Stimulated activated naive B cell treated with anti-CD40 and anti-IgM and Interleukin-4, amounts not matched to agents 10 μg/mL and 1 μg/mL and 100 μg/mL, for 72 hours (primary cell): Measurements from ENCODE around the gene HEG1.

Experiments
- ATAC-seq, 2 donors: fragments of 150-1000 bp; cut with Tn5 transposase; replicated peaks; 2 replicates each; pipeline ENCODE4 v1.10.0; 2021; ENCODE audit warnings: moderate library complexity in 1 of 2
- DNase-seq: peaks from one replicate; pipeline ENCODE4 v3.0.0; 2021
- H3K27ac Mint-ChIP-seq: one replicate; pipeline ENCODE4 v1.8.0; 2022; ENCODE audit warnings: mild to moderate bottlenecking, mixed read lengths
- H3K27me3 Mint-ChIP-seq, 2 donors: one replicate each; pipeline ENCODE4 v1.8.0; 2022; ENCODE audit warnings: mixed read lengths in 2 of 2
- H3K36me3 Mint-ChIP-seq, 2 donors: one replicate each; pipeline ENCODE4 v1.8.0; 2022; ENCODE audit warnings: mixed read lengths in 2 of 2, mild to moderate bottlenecking in 1 of 2
- H3K4me1 Mint-ChIP-seq, 2 donors: one replicate each; pipeline ENCODE4 v1.8.0; 2022; ENCODE audit warnings: mixed read lengths in 2 of 2, mild to moderate bottlenecking in 1 of 2
- H3K4me3 Mint-ChIP-seq, 2 donors: one replicate each; pipeline ENCODE4 v1.8.0; 2022; ENCODE audit warnings: mild to moderate bottlenecking in 2 of 2, mixed read lengths in 2 of 2, moderate library complexity in 1 of 2
- H3K9me3 Mint-ChIP-seq, 2 donors: one replicate each; pipeline ENCODE4 v1.8.0; 2022; ENCODE audit warnings: mixed read lengths in 2 of 2, mild to moderate bottlenecking in 1 of 2

HEG1 gene

GRCh38 chr3:124992041-124992440 is 63.8 kb downstream of the HEG1 start:
- peaks cover 3 to 28% of the 10 kb centered on the region in 2 donors for H3K36me3 Mint-ChIP-seq
- no peak for DNase-seq
- no peaks in the 10 kb centered on the region for H3K9me3 Mint-ChIP-seq
- no peak overlapping the region for H3K27ac Mint-ChIP-seq
- no peak overlapping the region for H3K4me3 Mint-ChIP-seq
- peaks cover 2 to 8% of the 10 kb centered on the region in 2 donors for H3K4me1 Mint-ChIP-seq
- no peaks in the 10 kb centered on the region for H3K27me3 Mint-ChIP-seq
- no peak for ATAC-seq

DNA sequence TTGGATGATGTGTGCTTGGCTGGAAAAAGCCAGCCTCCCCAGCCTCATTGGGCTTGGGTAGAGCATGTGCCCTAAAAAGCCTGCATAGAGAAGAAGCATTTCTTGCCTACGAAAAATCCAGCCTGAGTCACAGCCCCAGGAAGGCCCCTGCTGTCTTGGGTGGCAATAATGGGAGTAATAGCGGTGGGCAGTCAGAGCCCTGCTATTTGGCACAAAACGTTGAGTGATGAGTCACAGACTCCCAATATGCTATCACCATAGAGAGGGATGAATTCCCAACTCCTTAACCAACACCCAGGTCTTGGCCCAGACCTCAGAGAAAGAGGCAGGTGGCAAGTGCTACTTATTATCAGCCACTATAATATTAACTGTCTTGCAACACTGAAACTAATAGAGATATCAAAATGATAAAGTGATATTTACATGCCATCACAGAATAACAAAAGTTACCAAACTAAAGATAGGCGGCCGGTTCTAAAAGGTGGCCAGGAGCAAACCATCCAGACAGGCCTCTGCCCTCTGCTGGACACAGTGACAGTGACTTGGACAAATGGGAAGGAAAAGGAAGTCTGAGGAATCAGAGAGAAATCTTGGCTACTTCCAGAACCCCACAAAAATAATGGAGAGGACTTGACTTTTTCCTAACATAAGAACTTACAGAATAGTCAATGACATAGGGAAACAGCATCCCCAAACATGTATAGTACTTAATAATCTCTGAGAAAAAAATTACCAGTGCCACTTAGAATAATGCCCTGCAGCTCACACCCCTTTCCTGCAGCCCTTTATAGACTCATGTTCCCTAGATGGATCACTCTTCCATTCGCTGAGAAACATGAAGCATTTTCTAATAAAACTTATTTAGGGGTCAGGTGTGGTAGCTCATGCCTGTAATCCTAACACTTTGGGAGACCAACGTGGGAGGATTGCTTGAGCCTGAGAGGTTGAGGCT is 69.3 kb downstream of the HEG1 start:
- ATAC-seq (no peak), DNase-seq (no peak)
- Mint-ChIP-seq H3K27ac (no peak overlapping the region), H3K27me3 (no peaks in the 10 kb centered on the region), H3K4me1 (no peaks in the 10 kb centered on the region), H3K9me3 (no peaks in the 10 kb centered on the region), H3K4me3 (no peak overlapping the region), H3K36me3 (peaks cover 9 to 27% of the 10 kb centered on the region in 2 donors)

DNA sequence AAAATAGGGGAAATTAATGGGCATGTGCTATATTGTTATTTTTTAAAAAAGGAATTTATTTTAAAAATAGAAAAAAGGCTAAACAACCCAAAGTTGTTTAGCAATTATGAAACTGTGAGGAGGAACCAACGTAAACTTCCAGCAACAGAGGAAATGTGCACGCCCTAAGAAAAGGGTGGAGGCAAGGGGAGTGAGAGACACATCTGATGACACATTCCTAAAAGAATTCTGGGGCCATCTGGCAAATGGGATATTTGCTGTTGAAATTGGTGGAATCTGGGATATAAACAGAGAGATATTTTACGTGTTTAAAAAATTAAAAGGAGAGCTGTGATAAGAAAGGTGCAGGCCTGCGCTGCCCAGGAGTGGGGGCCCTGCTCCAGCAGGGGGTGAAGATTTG is 70.4 kb downstream of the HEG1 start:
- DNase-seq (no peak), ATAC-seq (no peak)
- no peak overlapping the region for H3K27ac Mint-ChIP-seq
- no peaks in the 10 kb centered on the region for H3K27me3 Mint-ChIP-seq
- no peaks in the 10 kb centered on the region for H3K4me1 Mint-ChIP-seq
- H3K36me3 Mint-ChIP-seq = peaks cover 9 to 21% of the 10 kb centered on the region in 2 donors
- H3K4me3 Mint-ChIP-seq = no peak overlapping the region
- H3K9me3 Mint-ChIP-seq = no peaks in the 10 kb centered on the region

DNA sequence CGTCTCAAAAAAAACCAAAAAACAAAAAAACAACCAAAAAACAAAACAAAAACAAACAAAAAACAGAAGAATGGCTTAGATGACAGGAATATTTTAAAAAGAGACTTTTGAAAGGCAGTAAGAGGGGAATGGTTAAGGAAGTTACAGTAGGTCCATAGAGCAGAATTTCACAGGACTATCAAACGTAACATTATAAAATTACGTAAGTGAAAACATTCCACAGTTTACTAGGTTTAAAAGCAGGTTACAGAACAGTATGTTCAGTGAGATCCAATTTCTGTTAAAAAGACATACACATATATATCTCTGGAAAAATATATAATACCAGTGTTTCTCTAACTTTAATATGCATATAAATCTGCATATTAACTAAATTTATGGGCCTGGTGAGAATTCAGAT is 71.0 kb downstream of the HEG1 start:
- H3K9me3 Mint-ChIP-seq = no peaks in the 10 kb centered on the region
- no peak overlapping the region for H3K27ac Mint-ChIP-seq
- peaks cover 9 to 17% of the 10 kb centered on the region in 2 donors for H3K36me3 Mint-ChIP-seq
- no peaks in the 10 kb centered on the region for H3K4me1 Mint-ChIP-seq
- no peak for DNase-seq
- no peaks in the 10 kb centered on the region for H3K27me3 Mint-ChIP-seq
- no peak overlapping the region for H3K4me3 Mint-ChIP-seq
- no peak for ATAC-seq

- H3K36me3 Mint-ChIP-seq = peaks cover 7 to 14% of the 10 kb centered on the region in 2 donors
- H3K27ac Mint-ChIP-seq = no peak overlapping the region
- H3K27me3 Mint-ChIP-seq = no peaks in the 10 kb centered on the region
- no peak for DNase-seq
- ATAC-seq = no peak
- no peak overlapping the region for H3K4me3 Mint-ChIP-seq
- H3K4me1 Mint-ChIP-seq = no peaks in the 10 kb centered on the region
- no peaks in the 10 kb centered on the region for H3K9me3 Mint-ChIP-seq
Observed at GRCh38 chr3:124982855-124983254, 72.9 kb downstream of the HEG1 start.

DNA sequence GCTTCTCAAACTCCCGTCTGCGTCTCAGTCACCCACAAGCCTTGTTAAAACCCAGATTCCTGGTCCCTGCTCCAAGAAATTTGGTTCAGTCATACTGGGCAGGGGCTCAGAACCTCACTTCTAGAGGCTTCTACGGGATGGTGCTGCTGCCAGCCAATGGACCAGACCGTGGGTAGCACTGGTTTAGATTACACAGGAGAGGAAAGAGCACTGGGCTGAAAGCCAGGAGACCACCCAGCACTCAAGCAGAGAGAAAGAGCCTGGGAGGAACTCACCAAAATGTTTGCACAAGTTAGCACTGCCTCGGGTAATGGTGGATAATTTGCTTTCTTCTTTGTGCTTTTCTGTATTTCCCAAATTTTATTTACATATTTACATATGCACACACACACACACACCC is 74.3 kb downstream of the HEG1 start:
- no peak for ATAC-seq
- peaks cover 7 to 28% of the 10 kb centered on the region in 2 donors for H3K36me3 Mint-ChIP-seq

GRCh38 chr3:124978627-124979026 is 77.2 kb downstream of the HEG1 start:
- Mint-ChIP-seq H3K9me3 (no peaks in the 10 kb centered on the region), H3K36me3 (peaks cover 3 to 20% of the 10 kb centered on the region in 2 donors), H3K27me3 (no peaks in the 10 kb centered on the region), H3K4me3 (no peak overlapping the region), H3K4me1 (no peaks in the 10 kb centered on the region), H3K27ac (no peak overlapping the region)
- DNase-seq (no peak), ATAC-seq (no peak)

More for the DNA sequence above, 74.3 kb downstream of the HEG1 start:
- Mint-ChIP-seq H3K4me1 (no peaks in the 10 kb centered on the region), H3K27ac (no peak overlapping the region), H3K4me3 (no peak overlapping the region), H3K9me3 (no peaks in the 10 kb centered on the region), H3K27me3 (no peaks in the 10 kb centered on the region)
- no peak for DNase-seq

DNA sequence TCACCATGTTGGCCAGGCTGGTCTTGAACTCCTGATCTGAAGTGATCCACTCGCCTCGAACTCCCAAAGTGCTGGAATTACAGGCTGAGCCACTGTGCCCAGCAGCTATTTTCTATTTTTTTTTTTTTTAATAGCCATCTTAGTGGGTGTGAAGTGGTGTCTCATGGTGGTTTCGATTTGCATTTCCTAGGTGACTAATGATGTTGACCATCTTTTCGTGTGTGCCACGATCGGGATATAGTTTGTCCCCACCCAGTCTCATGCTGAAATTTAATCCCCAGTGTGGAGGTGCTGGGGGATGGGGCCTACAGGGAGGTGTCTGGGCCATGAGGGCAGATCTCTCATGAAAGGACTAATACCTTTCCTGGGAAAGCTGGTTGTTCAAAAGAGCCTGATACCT is 79.4 kb downstream of the HEG1 start:
- ATAC-seq (no peak), DNase-seq (no peak)
- Mint-ChIP-seq H3K27ac (no peak overlapping the region), H3K9me3 (no peaks in the 10 kb centered on the region), H3K36me3 (peaks cover 1 to 17% of the 10 kb centered on the region in 2 donors), H3K4me1 (no peaks in the 10 kb centered on the region), H3K27me3 (no peaks in the 10 kb centered on the region), H3K4me3 (no peak overlapping the region)

GRCh38 chr3:124974691-124975090 is 81.1 kb downstream of the HEG1 start:
- DNase-seq (no peak), ATAC-seq (no peak)
- Mint-ChIP-seq H3K4me1 (no peaks in the 10 kb centered on the region), H3K27me3 (no peaks in the 10 kb centered on the region), H3K4me3 (no peak overlapping the region), H3K36me3 (peaks cover 6 to 22% of the 10 kb centered on the region in 2 donors), H3K9me3 (no peaks in the 10 kb centered on the region), H3K27ac (no peak overlapping the region)

- Mint-ChIP-seq H3K9me3 (no peaks in the 10 kb centered on the region), H3K27ac (no peak overlapping the region), H3K36me3 (peaks cover 6 to 28% of the 10 kb centered on the region in 2 donors), H3K4me1 (no peaks in the 10 kb centered on the region), H3K27me3 (no peaks in the 10 kb centered on the region), H3K4me3 (no peak overlapping the region)
- no peak for DNase-seq
- ATAC-seq = no peak
Observed at GRCh38 chr3:124973290-124973689, 82.5 kb downstream of the HEG1 start.

DNA sequence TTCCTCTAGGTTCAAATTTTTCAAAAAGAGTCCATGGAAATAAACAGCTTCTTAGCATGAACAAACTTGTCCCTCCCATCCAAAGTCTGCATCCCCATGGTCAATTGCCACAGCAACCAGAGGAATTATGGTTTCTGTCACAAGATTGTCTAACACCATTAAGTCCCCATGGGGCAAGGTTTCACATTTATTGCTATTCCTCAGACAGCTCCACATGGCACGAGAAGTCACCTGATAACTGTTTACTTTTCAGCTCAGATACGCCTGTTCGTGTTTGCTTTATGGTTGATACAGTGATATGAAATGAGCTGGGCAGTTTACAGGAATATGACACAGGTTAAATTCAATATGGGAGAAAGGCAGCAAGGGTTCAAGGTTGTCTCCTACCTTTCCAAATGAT is 83.3 kb downstream of the HEG1 start:
- H3K4me1 Mint-ChIP-seq = no peaks in the 10 kb centered on the region
- H3K27ac Mint-ChIP-seq = no peak overlapping the region
- peaks cover 6 to 22% of the 10 kb centered on the region in 2 donors for H3K36me3 Mint-ChIP-seq
- H3K9me3 Mint-ChIP-seq = no peaks in the 10 kb centered on the region
- H3K4me3 Mint-ChIP-seq = no peak overlapping the region
- DNase-seq (no peak), ATAC-seq (no peak)
- H3K27me3 Mint-ChIP-seq = no peaks in the 10 kb centered on the region

GRCh38 chr3:124969963-124970722 is 85.7 kb downstream of the HEG1 start:
- Mint-ChIP-seq H3K4me1 (no peaks in the 10 kb centered on the region), H3K27ac (no peak overlapping the region), H3K4me3 (no peak overlapping the region), H3K9me3 (no peaks in the 10 kb centered on the region), H3K36me3 (peaks cover 6 to 11% of the 10 kb centered on the region in 2 donors), H3K27me3 (no peaks in the 10 kb centered on the region)
- DNase-seq (no peak), ATAC-seq (no peak)

- Mint-ChIP-seq H3K9me3 (no peaks in the 10 kb centered on the region), H3K36me3 (peaks cover 6 to 11% of the 10 kb centered on the region in 2 donors), H3K4me3 (no peak overlapping the region), H3K27me3 (no peaks in the 10 kb centered on the region), H3K27ac (no peak overlapping the region), H3K4me1 (no peaks in the 10 kb centered on the region)
- ATAC-seq (no peak), DNase-seq (no peak)
Observed at GRCh38 chr3:124969190-124969589, 86.6 kb downstream of the HEG1 start.

DNA sequence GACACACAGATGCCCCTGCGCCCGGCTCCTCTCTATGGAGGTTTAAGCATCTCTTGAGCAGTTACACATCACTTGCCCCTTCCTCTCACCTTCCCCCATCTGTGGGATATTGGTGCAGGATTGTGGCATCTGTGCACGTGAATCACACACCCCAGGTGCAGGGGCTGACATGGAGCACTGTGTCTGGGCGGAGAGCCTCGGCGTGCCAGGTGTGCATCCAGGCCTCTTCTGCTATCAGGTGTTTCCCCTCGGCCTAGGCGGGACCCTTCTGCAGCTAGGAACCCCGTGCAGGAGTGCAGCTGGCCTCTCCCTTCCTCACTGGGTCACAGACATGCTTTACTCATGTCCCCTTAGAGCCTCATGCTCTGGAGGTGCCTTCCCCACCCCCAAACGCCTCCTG is 87.8 kb downstream of the HEG1 start:
- H3K4me3 Mint-ChIP-seq = no peak overlapping the region
- H3K9me3 Mint-ChIP-seq = no peaks in the 10 kb centered on the region
- H3K4me1 Mint-ChIP-seq = no peaks in the 10 kb centered on the region
- H3K27me3 Mint-ChIP-seq = no peaks in the 10 kb centered on the region
- peaks cover 6 to 11% of the 10 kb centered on the region in 2 donors for H3K36me3 Mint-ChIP-seq
- peak overlapping the region; percentile 47 for H3K27ac Mint-ChIP-seq
- ATAC-seq (no peak), DNase-seq (no peak)
